OCI-LY3 (cell line): ENCODE data around the gene YTHDC1.
A peak's percentile ranks its signal among the peaks of the same experiment; 100 is the strongest.

Source experiments
- H2AFZ ChIP-seq: fragments of 200-600, 300-600 bp; shearing (Covaris generic); 2 replicates; pipeline ENCODE4 v1.6.0; 2014; ENCODE audit warnings: antibody characterized with exemption, low read depth, low read length
- H3K27ac ChIP-seq: fragments of 200-600, 300-600 bp; sonication (generic); 2 replicates; pipeline ENCODE4 v1.5.1; 2014; ENCODE audit warnings: mild to moderate bottlenecking, low read length, moderate library complexity, mixed read lengths
- H3K27me3 ChIP-seq: fragments of 200-600, 300-600 bp; sonication (generic); 2 replicates; pipeline ENCODE4 v1.6.1; 2014; ENCODE audit warnings: low read depth, low read length, mixed read lengths
- H3K36me3 ChIP-seq: fragments of 200-600, 300-600 bp; sonication (generic); replicated peaks from 2 replicates; pipeline ENCODE3; 2014; ENCODE audit warnings: low read depth, low read length, mixed read lengths
- H3K4me1 ChIP-seq: fragments of 300-600, 200-600 bp; sonication (generic); 2 replicates; pipeline ENCODE4 v1.6.1; 2014; ENCODE audit warnings: low read length, mixed read lengths
- H3K4me2 ChIP-seq: fragments of 200-600, 300-600 bp; sonication (generic); 2 replicates; pipeline ENCODE4 v1.6.1; 2014; ENCODE audit warnings: low read length, mixed read lengths
- H3K4me3 ChIP-seq: fragments of 300-600, 200-600 bp; sonication (generic); 2 replicates; pipeline ENCODE4 v1.5.1; 2014; ENCODE audit warnings: antibody characterized with exemption, mild to moderate bottlenecking, low read length, moderate library complexity
- H3K79me2 ChIP-seq: fragments of 300-600, 200-600 bp; shearing (Covaris generic); 2 replicates; pipeline ENCODE4 v1.6.1; 2014; ENCODE audit warnings: mild to moderate bottlenecking, low read length, mixed read lengths
- H3K9ac ChIP-seq: fragments of 300-600, 200-600 bp; shearing (Covaris generic); 2 replicates; pipeline ENCODE4 v1.6.0; 2014; ENCODE audit warnings: mild to moderate bottlenecking, low read length, moderate library complexity
- H3K9me3 ChIP-seq: fragments of 200-600, 300-600 bp; shearing (Covaris generic); 2 replicates; pipeline ENCODE4 v1.6.1; 2014; ENCODE audit warnings: low read length, mixed read lengths; ENCODE audit not compliant: insufficient read depth
- H4K20me1 ChIP-seq: fragments of 200-600, 300-600 bp; sonication (generic); 2 replicates; pipeline ENCODE4 v1.6.1; 2016; ENCODE audit warnings: low read length, mixed read lengths; ENCODE audit not compliant: insufficient read depth
- CTCF ChIP-seq: fragments of 200-600, 300-600 bp; sonication (generic); IDR thresholded peaks from 2 replicates; pipeline ENCODE4 v1.5.1; 2014; ENCODE audit warnings: antibody characterized with exemption, low read length, low read depth
- EZH2phosphoT487 ChIP-seq: fragments of 200-600 bp; shearing (Covaris generic); IDR thresholded peaks from 2 replicates; pipeline ENCODE4 v1.6.1; 2018; ENCODE audit warnings: antibody characterized with exemption, mixed run types, low read depth

Gene YTHDC1

GRCh38 chr4:68297137-68297536, 52.8 kb downstream of the YTHDC1 start:
- no peak overlapping the region for H3K9ac ChIP-seq
- no peak overlapping the region for H3K4me2 ChIP-seq
- no peaks in the 10 kb centered on the region for H3K27me3 ChIP-seq
- no peaks in the 10 kb centered on the region for H3K79me2 ChIP-seq
- TF ChIP-seq CTCF (no peak), EZH2phosphoT487 (no peak)
- no peak overlapping the region for H3K4me3 ChIP-seq
- H4K20me1 ChIP-seq: no peaks in the 10 kb centered on the region
- H2AFZ ChIP-seq: no peak overlapping the region
- no peaks in the 10 kb centered on the region for H3K4me1 ChIP-seq
- H3K9me3 ChIP-seq: 0 out of 2 replicates have a peak, but pooled peaks cover 6% of the 10 kb centered on the region
- no peak overlapping the region for H3K27ac ChIP-seq
- H3K36me3 ChIP-seq: no peaks in the 10 kb centered on the region

- Histone ChIP-seq H4K20me1 (no peaks in the 10 kb centered on the region), H3K4me1 (peaks cover 16% of the 10 kb centered on the region), H3K4me2 (no peak overlapping the region), H3K27ac (no peak overlapping the region), H3K36me3 (no peaks in the 10 kb centered on the region), H2AFZ (no peak overlapping the region), H3K9me3 (no peaks in the 10 kb centered on the region), H3K9ac (no peak overlapping the region), H3K27me3 (no peaks in the 10 kb centered on the region), H3K79me2 (no peaks in the 10 kb centered on the region), H3K4me3 (no peak overlapping the region)
- TF ChIP-seq EZH2phosphoT487: no peak
- no peak for TF ChIP-seq CTCF
Measured at GRCh38 chr4:68291256-68291655, 58.6 kb downstream of the YTHDC1 start.

GRCh38 chr4:68288393-68288740, 61.5 kb downstream of the YTHDC1 start:
- no peaks in the 10 kb centered on the region for H3K9me3 ChIP-seq
- H3K27me3 ChIP-seq: no peaks in the 10 kb centered on the region
- H3K4me2 ChIP-seq: peak overlapping the region; percentile 62
- H2AFZ ChIP-seq: peak overlapping the region; percentile 88
- no peaks in the 10 kb centered on the region for H3K36me3 ChIP-seq
- H3K9ac ChIP-seq: peak overlapping the region; percentile 14; the same call in 1 of the 2 replicates
- peaks cover 16% of the 10 kb centered on the region for H3K4me1 ChIP-seq
- no peaks in the 10 kb centered on the region for H3K79me2 ChIP-seq
- peak overlapping the region; percentile 53 for H3K4me3 ChIP-seq
- no peaks in the 10 kb centered on the region for H4K20me1 ChIP-seq
- no peak overlapping the region for H3K27ac ChIP-seq
- TF ChIP-seq CTCF (no peak), EZH2phosphoT487 (no peak)

- Histone ChIP-seq H3K4me1 (peaks cover 16% of the 10 kb centered on the region), H3K27ac (no peak overlapping the region), H4K20me1 (no peaks in the 10 kb centered on the region), H3K9me3 (no peaks in the 10 kb centered on the region), H3K4me2 (peak overlapping the region; percentile 62), H3K4me3 (peak overlapping the region; percentile 53), H3K27me3 (no peaks in the 10 kb centered on the region), H2AFZ (peak overlapping the region; percentile 88), H3K36me3 (no peaks in the 10 kb centered on the region), H3K9ac (no peak overlapping the region; the same call in 1 of the 2 replicates), H3K79me2 (no peaks in the 10 kb centered on the region)
- TF ChIP-seq EZH2phosphoT487 (no peak), CTCF (no peak)
Measured at GRCh38 chr4:68287704-68288392, 62.0 kb downstream of the YTHDC1 start.
